ENCODE data around the gene PPP2R3A. TPM values are rescaled to one million over a fixed set of nuclear protein-coding genes. Genes with fewer than 3 reads are reported as not detected.

Gene PPP2R3A
- total and polyA plus RNA-seq, 2 of the 13 experiments (the other 11 are each of a cell fraction or from before 2014, with no cell fraction given), result 0.07 to 0.12 TPM

DNA sequence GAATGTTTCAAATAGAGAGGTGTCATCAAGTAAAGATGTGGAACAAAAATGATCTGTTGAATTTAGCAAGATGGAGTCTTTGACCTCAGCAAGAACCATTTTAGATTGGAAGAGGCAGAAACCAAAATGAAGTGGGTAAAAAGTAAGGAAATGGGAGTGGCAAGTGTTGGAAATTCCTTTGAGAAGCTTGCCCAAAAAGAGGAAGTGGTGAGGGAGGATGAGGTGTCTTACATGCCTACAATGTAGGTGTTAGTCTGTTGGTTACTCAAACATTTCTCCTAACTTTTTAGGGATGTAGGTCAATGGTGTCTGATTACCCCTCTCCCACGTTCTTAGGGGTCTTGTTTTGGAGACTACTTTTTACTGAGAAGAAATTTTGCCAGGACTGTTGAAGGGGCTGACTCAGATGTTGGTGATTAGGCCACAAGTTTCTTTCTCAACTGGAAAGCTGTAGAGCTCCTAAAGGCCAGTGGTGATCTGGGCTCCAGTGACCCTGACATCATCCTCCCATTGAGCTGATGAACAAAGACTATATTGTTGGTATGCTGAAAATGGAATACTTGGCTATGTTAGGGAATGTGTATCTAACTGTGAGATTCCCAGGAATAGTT, 5.1 kb downstream of the PPP2R3A start:
- no TSS peak for BruUV-seq (replicated peaks)
- H3K27me3 ChIP-seq (ENCODE audit: control insufficient read depth in 1 of 2, insufficient read depth in 2 of 2, low read length in 2 of 2), result peaks cover 0 to 26% of the 10 kb centered on the region in 2 experiments; a peak in 2 of 5 replicates
- ATAC-seq, result no peak
- H3K27ac ChIP-seq (ENCODE audit: extremely low read length, insufficient read depth, low read length), result no peak overlapping the region
- no peak for DNase-seq (ENCODE audit: low spot score)
- H3K9me3 ChIP-seq (ENCODE audit: low read length), result no peaks in the 10 kb centered on the region
- no peaks in the 10 kb centered on the region for H3K36me3 ChIP-seq (replicated peaks in 1 of 2; ENCODE audit: control insufficient read depth in 1 of 2, insufficient read depth in 2 of 2, low read length in 2 of 2)
- no peak overlapping the region for H2AFZ ChIP-seq (ENCODE audit: low read length)
- intact Hi-C loops (cut with micrococcal nuclease; ENCODE audit: unreplicated experiment) (no loop called here), in situ Hi-C loops (cut with HindIII; ENCODE audit: extremely low pct_ligation_motif_present, low pct_unique_long_range_greater_than_20kb) (no loop called here)
- no peak overlapping the region for H3K4me2 ChIP-seq (ENCODE audit: low read depth, low read length)
- no peaks in the 10 kb centered on the region for H4K20me1 ChIP-seq (ENCODE audit: insufficient read depth, low read length)
- H3K4me3 ChIP-seq (replicated peaks in 1 of 3; ENCODE audit: insufficient read depth in 1 of 3, low read depth in 2 of 3, low read length in 3 of 3), result no peak overlapping the region
- no peak overlapping the region for H3K9ac ChIP-seq (ENCODE audit: insufficient read depth, low read depth, low read length)
- ChIA-PET CTCF (ENCODE audit: low intra/inter-chr PET ratio, low total read pairs) (no interaction called here), POLR2A (no interaction called here)
- H3K4me1 ChIP-seq (ENCODE audit: insufficient read depth, low read length), result peaks cover 10% of the 10 kb centered on the region
- TF ChIP-seq RBM39 (IDR thresholded peaks at IDR 0.05; ENCODE audit: low read depth, low read length, poor library complexity, severe bottlenecking), result no peak
- no peak for TF ChIP-seq NKX3-1 (CRISPR knock-in tag; IDR thresholded peaks at IDR 0.05)
- TF ChIP-seq, protein P1, sequence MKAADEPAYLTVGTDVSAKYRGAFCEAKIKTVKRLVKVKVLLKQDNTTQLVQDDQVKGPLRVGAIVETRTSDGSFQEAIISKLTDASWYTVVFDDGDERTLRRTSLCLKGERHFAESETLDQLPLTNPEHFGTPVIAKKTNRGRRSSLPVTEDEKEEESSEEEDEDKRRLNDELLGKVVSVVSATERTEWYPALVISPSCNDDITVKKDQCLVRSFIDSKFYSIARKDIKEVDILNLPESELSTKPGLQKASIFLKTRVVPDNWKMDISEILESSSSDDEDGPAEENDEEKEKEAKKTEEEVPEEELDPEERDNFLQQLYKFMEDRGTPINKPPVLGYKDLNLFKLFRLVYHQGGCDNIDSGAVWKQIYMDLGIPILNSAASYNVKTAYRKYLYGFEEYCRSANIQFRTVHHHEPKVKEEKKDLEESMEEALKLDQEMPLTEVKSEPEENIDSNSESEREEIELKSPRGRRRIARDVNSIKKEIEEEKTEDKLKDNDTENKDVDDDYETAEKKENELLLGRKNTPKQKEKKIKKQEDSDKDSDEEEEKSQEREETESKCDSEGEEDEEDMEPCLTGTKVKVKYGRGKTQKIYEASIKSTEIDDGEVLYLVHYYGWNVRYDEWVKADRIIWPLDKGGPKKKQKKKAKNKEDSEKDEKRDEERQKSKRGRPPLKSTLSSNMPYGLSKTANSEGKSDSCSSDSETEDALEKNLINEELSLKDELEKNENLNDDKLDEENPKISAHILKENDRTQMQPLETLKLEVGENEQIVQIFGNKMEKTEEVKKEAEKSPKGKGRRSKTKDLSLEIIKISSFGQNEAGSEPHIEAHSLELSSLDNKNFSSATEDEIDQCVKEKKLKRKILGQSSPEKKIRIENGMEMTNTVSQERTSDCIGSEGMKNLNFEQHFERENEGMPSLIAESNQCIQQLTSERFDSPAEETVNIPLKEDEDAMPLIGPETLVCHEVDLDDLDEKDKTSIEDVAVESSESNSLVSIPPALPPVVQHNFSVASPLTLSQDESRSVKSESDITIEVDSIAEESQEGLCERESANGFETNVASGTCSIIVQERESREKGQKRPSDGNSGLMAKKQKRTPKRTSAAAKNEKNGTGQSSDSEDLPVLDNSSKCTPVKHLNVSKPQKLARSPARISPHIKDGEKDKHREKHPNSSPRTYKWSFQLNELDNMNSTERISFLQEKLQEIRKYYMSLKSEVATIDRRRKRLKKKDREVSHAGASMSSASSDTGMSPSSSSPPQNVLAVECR (CRISPR knock-in tag; IDR thresholded peaks at IDR 0.05; ENCODE audit: borderline replicate concordance), result no peak
- TF ChIP-seq ZNF564 (CRISPR knock-in tag; IDR thresholded peaks at IDR 0.05), result no peak
- TF ChIP-seq, protein P2, sequence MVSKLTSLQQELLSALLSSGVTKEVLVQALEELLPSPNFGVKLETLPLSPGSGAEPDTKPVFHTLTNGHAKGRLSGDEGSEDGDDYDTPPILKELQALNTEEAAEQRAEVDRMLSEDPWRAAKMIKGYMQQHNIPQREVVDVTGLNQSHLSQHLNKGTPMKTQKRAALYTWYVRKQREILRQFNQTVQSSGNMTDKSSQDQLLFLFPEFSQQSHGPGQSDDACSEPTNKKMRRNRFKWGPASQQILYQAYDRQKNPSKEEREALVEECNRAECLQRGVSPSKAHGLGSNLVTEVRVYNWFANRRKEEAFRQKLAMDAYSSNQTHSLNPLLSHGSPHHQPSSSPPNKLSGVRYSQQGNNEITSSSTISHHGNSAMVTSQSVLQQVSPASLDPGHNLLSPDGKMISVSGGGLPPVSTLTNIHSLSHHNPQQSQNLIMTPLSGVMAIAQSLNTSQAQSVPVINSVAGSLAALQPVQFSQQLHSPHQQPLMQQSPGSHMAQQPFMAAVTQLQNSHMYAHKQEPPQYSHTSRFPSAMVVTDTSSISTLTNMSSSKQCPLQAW (CRISPR knock-in tag; IDR thresholded peaks at IDR 0.05), result no peak
- no peak for TF ChIP-seq ZNF333 (CRISPR knock-in tag; IDR thresholded peaks at IDR 0.05; ENCODE audit: borderline replicate concordance)
- TF ChIP-seq, protein P3, sequence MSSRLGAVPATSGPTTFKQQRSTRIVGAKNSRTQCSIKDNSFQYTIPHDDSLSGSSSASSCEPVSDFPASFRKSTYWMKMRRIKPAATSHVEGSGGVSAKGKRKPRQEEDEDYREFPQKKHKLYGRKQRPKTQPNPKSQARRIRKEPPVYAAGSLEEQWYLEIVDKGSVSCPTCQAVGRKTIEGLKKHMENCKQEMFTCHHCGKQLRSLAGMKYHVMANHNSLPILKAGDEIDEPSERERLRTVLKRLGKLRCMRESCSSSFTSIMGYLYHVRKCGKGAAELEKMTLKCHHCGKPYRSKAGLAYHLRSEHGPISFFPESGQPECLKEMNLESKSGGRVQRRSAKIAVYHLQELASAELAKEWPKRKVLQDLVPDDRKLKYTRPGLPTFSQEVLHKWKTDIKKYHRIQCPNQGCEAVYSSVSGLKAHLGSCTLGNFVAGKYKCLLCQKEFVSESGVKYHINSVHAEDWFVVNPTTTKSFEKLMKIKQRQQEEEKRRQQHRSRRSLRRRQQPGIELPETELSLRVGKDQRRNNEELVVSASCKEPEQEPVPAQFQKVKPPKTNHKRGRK (CRISPR knock-in tag; IDR thresholded peaks at IDR 0.05), result no peak
- FAIRE-seq, result no peak
- H3K79me2 ChIP-seq (ENCODE audit: insufficient read depth, low read length), result no peaks in the 10 kb centered on the region
- 0% methylated on average over 1 of the region's 1 CpG for WGBS (ENCODE audit: low lambda C conversion rate)

Data from HepG2 (cell line).